ENCODE measurements around the gene AKT2. TPM values are rescaled to one million over a fixed set of nuclear protein-coding genes. Genes with fewer than 3 reads are reported as not detected.

The AKT2 gene
- polyA plus RNA-seq, 1 donor: 101 TPM

DNA sequence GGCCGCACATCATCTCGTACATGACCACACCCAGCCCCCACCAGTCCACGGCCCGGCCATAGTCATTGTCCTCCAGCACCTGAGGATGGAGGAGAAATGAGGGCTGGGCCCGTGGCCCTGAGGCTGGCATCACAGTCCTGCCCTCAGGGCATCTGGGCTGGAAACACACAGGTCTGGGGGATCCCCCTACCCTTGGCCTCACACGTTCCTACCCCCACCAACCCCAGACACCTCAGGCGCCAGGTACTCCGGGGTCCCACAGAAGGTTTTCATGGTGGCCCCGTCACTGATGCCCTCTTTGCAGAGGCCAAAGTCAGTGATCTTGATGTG, 49.2 kb downstream of the AKT2 start:
- Histone ChIP-seq H3K4me1 (ENCODE audit: control insufficient read depth, insufficient read depth, low read length) (peaks cover 15% of the 10 kb centered on the region), H3K36me3 (ENCODE audit: control insufficient read depth, insufficient read depth, low read length) (peaks cover 71% of the 10 kb centered on the region), H3K27ac (ENCODE audit: low read length) (no peak overlapping the region), H3K27me3 (ENCODE audit: control insufficient read depth, insufficient read depth, low read length) (no peaks in the 10 kb centered on the region), H3K4me3 (ENCODE audit: low read length) (no peak overlapping the region), H3K9me3 (ENCODE audit: control insufficient read depth, low read depth, low read length) (no peaks in the 10 kb centered on the region)
- WGBS (ENCODE audit: insufficient coverage, low lambda C conversion rate): no CpG with 5 or more reads among the region's 9 CpGs
- DNase-seq: no peak

DNA sequence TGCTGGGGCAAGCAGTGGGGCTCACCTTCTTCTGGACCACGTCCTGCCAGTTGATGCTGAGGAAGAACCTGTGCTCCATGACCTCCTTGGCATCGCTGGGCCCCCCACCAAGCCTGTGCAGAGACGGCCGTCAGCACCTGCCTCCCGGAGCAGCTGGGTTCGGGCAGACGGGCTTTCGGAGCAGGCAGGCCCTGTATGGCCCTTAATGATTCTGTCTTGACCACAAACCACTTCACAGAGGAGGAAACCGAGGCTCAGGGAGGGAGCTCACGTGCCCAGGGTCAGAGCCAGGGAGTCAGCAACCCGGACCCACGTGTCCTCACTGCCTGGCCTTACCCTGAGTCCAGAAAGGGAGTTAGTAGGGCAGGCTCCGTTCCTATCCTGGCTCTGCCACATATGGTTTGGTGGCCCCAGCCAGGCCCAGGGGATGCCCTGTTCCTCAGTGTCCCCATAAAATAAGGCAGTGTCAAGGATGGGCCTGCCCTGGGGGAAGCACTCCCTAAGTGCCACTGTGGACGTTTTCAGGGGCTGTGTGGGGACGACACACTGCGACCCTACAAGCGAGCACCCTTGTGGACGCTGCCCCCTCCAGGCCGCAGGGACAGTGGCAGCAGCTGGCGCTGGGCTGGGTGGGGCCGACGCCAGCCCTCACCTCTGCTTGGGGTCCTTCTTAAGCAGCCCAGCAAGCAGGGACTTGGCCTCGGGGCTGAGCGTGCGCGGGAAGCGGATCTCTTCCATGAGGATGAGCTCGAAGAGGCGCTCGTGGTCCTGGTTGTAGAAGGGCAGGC, 49.7 kb downstream of the AKT2 start:
- DNase-seq: no peak
- no CpG with 5 or more reads among the region's 30 CpGs for WGBS (ENCODE audit: insufficient coverage, low lambda C conversion rate)
- Histone ChIP-seq H3K9me3 (ENCODE audit: control insufficient read depth, low read depth, low read length) (no peaks in the 10 kb centered on the region), H3K36me3 (ENCODE audit: control insufficient read depth, insufficient read depth, low read length) (peaks cover 66% of the 10 kb centered on the region), H3K4me3 (ENCODE audit: low read length) (no peak overlapping the region), H3K4me1 (ENCODE audit: control insufficient read depth, insufficient read depth, low read length) (peaks cover 16% of the 10 kb centered on the region), H3K27ac (ENCODE audit: low read length) (no peak overlapping the region), H3K27me3 (ENCODE audit: control insufficient read depth, insufficient read depth, low read length) (no peaks in the 10 kb centered on the region)

DNA sequence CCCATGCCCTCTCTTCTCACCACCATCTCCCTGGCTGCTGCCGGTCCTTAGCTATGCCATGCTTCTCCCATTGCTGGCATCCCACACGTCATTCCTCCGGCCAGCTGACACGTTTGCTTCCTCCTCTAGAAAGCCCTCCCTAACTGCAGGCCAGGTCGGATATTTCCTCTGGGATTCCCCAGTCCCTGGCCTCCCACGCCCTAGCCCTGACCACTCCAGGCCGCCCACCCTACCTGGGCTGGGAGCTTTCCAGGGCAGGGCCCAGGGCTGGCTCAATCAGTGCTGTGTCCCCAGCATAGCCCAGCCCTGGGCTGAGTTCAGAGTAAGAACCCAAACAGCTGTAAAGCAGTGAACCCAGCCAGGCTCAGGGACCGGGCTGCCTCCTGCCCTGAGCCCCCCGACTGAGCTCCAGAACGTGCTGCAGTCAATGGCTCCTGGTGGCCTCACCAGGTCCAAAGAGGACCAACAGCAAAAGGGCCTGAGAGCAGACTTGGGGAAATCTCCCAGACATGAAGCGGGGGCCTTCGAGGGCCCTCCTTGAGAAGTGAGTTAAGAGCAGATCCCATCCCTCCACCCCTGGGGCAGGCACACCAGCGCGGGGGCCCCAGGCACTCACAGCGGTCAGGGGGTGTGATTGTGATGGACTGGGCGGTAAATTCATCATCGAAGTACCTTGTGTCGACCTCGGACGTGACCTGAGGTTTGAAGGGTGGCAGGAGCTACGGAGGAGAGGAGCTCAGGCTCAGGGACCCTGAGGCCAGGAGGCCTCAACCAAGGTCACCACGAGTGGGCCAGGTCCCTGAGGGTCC, 50.5 kb downstream of the AKT2 start:
- H3K4me1 ChIP-seq (ENCODE audit: control insufficient read depth, insufficient read depth, low read length): peaks cover 16% of the 10 kb centered on the region
- H3K27me3 ChIP-seq (ENCODE audit: control insufficient read depth, insufficient read depth, low read length): no peaks in the 10 kb centered on the region
- no peak for DNase-seq
- H3K27ac ChIP-seq (ENCODE audit: low read length): no peak overlapping the region
- WGBS (ENCODE audit: insufficient coverage, low lambda C conversion rate): no CpG with 5 or more reads among the region's 22 CpGs
- H3K9me3 ChIP-seq (ENCODE audit: control insufficient read depth, low read depth, low read length): no peaks in the 10 kb centered on the region
- peaks cover 58% of the 10 kb centered on the region for H3K36me3 ChIP-seq (ENCODE audit: control insufficient read depth, insufficient read depth, low read length)
- no peak overlapping the region for H3K4me3 ChIP-seq (ENCODE audit: low read length)

DNA sequence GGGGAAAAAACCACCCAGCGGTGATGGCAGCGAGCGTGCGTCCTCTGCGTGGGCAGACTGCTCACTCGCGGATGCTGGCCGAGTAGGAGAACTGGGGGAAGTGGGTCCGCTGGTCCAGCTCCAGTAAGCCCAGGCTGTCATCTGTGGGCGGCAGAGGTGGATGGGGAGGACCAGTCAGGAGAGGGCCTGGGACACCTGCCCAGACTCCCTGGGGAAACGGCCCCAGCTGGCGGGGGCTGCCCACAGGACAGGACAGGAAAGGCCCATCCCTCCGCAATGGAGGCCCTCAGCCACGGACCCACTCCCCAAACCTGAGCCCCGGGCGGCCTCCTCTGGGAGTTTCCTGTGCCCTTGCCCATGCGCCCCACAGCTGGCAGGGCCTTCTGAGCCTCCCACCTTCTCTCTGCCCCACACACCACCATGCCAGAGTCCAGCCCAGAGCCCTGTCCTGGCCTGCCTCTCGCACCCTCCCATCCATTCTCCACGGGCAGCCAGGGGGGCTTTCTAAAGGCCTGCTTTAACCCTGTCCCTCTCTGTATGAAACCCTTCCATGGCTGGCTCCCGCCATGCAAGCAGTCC, 51.2 kb downstream of the AKT2 start:
- DNase-seq: no peak
- Histone ChIP-seq H3K9me3 (ENCODE audit: control insufficient read depth, low read depth, low read length) (no peaks in the 10 kb centered on the region), H3K4me3 (ENCODE audit: low read length) (no peak overlapping the region), H3K27ac (ENCODE audit: low read length) (no peak overlapping the region), H3K36me3 (ENCODE audit: control insufficient read depth, insufficient read depth, low read length) (peaks cover 50% of the 10 kb centered on the region), H3K27me3 (ENCODE audit: control insufficient read depth, insufficient read depth, low read length) (no peaks in the 10 kb centered on the region), H3K4me1 (ENCODE audit: control insufficient read depth, insufficient read depth, low read length) (peaks cover 16% of the 10 kb centered on the region)
- WGBS (ENCODE audit: insufficient coverage, low lambda C conversion rate): no CpG with 5 or more reads among the region's 20 CpGs

DNA sequence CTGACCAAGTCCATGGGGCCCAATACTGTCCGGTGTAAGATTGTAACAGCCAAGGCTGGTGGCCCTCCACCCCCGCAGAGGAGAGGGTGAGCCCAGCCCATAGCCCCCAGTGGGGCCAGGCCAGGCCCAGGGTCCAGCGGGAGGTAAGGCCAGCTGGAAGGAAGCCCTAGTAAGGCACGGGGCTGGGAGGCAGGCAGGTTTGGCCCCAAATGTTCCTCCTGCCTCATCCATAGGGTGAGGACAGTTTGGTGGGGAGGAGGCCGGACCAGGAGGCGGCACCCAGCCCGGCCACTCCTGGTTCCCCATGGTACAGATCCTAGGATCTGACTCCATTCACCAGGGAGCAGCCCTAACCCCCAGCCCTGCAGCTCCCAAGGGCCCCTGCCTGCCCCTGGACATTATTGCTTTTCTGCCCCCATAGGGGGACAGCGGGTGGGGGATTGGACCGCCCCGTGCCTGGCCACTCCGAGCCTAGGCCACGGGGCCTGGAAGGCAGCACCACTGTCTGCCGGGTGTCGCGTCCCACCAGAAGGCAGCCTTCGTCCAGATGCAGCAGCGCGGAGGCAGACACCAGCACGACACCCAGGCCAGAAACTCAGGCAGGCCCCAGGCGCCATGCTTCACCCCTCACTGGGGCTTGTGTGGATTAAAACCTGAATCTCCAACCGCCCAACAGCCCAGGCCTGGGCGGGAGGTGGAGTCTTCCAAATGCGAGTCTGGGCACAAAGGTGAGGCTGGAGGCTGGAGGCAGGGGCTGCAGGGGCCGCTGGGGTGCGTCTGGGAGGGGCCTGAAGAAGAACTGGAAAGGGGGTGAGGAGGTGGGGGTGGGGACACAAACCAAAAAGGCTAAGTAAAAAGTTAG, 52.0 kb downstream of the AKT2 start:
- DNase-seq: no peak
- no CpG with 5 or more reads among the region's 25 CpGs for WGBS (ENCODE audit: insufficient coverage, low lambda C conversion rate)
- Histone ChIP-seq H3K4me3 (ENCODE audit: low read length) (no peak overlapping the region), H3K27me3 (ENCODE audit: control insufficient read depth, insufficient read depth, low read length) (no peaks in the 10 kb centered on the region), H3K36me3 (ENCODE audit: control insufficient read depth, insufficient read depth, low read length) (peaks cover 43% of the 10 kb centered on the region), H3K4me1 (ENCODE audit: control insufficient read depth, insufficient read depth, low read length) (peaks cover 16% of the 10 kb centered on the region), H3K9me3 (ENCODE audit: control insufficient read depth, low read depth, low read length) (no peaks in the 10 kb centered on the region), H3K27ac (ENCODE audit: low read length) (no peak overlapping the region)

DNA sequence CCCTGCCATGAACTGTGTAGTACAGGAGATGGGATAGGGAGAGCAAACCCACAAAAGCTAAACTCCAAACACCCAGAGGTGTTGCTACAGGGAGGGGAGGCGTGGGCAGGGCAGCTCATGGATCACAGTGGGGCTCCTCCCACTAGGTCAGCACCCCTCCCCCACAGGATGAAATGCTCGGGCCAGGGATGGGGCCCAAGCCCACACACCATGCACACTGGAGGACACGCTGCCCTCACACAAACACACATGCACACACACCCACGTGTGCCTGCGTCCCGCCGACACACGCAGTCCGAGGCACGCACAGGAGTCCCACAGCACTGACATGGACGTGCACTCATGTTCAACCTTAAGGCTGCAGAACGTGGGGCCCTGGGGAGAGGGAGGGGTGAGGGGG, 52.7 kb downstream of the AKT2 start:
- Histone ChIP-seq H3K4me3 (ENCODE audit: low read length) (no peak overlapping the region), H3K27ac (ENCODE audit: low read length) (no peak overlapping the region), H3K4me1 (ENCODE audit: control insufficient read depth, insufficient read depth, low read length) (peaks cover 16% of the 10 kb centered on the region), H3K36me3 (ENCODE audit: control insufficient read depth, insufficient read depth, low read length) (peaks cover 36% of the 10 kb centered on the region), H3K27me3 (ENCODE audit: control insufficient read depth, insufficient read depth, low read length) (no peaks in the 10 kb centered on the region), H3K9me3 (ENCODE audit: control insufficient read depth, low read depth, low read length) (no peaks in the 10 kb centered on the region)
- WGBS (ENCODE audit: insufficient coverage, low lambda C conversion rate): no CpG with 5 or more reads among the region's 12 CpGs
- DNase-seq: no peak

DNA sequence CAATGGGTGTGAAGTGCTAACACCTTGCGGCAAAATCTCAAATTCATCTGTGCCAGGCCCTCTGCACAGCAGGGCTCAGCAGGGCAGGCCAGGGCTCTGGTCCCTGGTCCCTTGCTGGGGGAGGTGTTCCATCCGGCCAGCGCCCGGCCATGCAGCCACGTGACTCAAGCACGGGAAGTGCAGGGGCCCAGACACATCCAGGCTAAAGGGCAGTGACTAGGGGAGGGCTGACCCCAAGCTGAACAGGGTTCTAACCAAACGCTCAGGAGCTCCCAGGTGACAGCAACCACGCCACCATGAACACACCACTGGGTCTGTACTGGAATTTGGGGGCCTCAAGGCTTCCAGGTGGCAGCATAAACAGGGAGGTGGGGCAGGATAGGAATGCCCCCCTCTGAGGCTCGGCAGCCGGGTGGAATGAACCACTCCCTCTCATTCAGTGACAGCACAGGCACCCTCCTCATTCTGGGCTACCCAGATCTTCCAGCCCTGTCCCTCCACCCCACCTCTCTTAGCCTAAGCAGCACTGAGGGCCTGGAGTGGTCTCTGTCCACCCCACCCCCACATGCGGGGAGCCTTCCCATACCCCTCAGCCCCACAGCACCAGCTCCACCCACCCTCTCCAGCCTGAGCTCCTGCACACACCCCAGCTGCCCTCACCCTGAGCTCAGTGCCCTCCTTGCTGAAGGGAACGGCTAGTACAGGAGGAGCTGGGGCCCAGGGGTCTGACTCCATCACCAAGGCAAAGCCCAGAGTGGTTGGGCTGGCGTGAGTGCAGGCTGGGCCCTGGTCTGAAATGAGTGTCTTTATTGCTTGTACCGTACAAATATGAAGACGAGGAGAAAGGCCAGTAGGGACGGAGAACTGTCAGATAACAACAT, 53.4 kb downstream of the AKT2 start:
- Histone ChIP-seq H3K4me1 (ENCODE audit: control insufficient read depth, insufficient read depth, low read length) (peaks cover 17% of the 10 kb centered on the region), H3K27ac (ENCODE audit: low read length) (peak overlapping the region; percentile 79), H3K4me3 (ENCODE audit: low read length) (peak overlapping the region; percentile 8), H3K36me3 (ENCODE audit: control insufficient read depth, insufficient read depth, low read length) (peaks cover 31% of the 10 kb centered on the region), H3K9me3 (ENCODE audit: control insufficient read depth, low read depth, low read length) (no peaks in the 10 kb centered on the region), H3K27me3 (ENCODE audit: control insufficient read depth, insufficient read depth, low read length) (peaks cover under 1% of the 10 kb centered on the region)
- peak; percentile 70 to 84 for DNase-seq
- no CpG with 5 or more reads among the region's 16 CpGs for WGBS (ENCODE audit: insufficient coverage, low lambda C conversion rate)

DNA sequence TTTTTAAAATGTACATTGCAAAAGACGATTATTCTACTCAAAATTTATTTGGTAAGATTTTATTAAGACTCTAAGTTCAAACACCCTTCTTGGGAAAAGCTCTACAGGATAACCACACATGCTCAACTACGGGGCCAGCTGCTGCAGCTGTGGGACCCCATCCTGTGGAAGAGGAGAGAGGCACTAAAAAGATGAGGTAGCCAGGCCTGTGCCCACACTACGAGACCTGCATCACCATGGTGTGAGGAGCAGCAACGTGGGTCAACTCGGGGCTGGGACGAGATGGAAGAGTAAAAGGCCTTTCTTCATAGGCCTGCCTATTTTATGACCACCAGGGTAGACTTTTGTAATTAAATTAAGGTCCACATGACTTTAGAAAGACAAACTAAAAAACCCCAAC, 54.1 kb downstream of the AKT2 start:
- no CpG with 5 or more reads among the region's 6 CpGs for WGBS (ENCODE audit: insufficient coverage, low lambda C conversion rate)
- H3K9me3 ChIP-seq (ENCODE audit: control insufficient read depth, low read depth, low read length): peaks cover 5% of the 10 kb centered on the region
- peaks cover 23% of the 10 kb centered on the region for H3K4me1 ChIP-seq (ENCODE audit: control insufficient read depth, insufficient read depth, low read length)
- H3K4me3 ChIP-seq (ENCODE audit: low read length): no peak overlapping the region
- H3K36me3 ChIP-seq (ENCODE audit: control insufficient read depth, insufficient read depth, low read length): peaks cover 25% of the 10 kb centered on the region
- H3K27ac ChIP-seq (ENCODE audit: low read length): no peak overlapping the region
- peaks cover 7% of the 10 kb centered on the region for H3K27me3 ChIP-seq (ENCODE audit: control insufficient read depth, insufficient read depth, low read length)
- DNase-seq: no peak

DNA sequence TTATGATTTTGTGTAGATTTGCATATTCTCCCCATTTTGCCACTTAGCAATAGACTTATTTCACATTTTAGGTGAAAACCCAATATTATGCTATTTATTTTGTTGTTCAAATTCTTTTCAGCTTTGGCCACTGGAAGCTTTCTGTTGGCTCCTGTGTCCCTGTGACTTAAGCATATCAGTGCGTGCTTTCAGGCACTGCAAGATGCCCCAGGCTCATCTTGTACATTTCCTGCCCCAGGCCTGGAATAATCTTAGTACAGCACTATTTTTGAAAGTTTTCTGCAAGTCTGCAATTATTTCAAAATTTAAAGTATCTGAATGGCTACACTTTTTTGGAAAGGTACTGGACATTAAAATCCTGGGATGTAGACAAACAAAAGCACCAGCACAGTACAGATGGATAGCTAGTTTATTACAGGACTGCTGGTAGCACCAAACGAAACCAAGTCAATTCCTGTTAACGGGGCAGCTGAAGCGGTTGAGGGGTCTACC, 55.2 kb downstream of the AKT2 start:
- H3K4me3 ChIP-seq (ENCODE audit: low read length): no peak overlapping the region
- DNase-seq: no peak
- peaks cover 14% of the 10 kb centered on the region for H3K36me3 ChIP-seq (ENCODE audit: control insufficient read depth, insufficient read depth, low read length)
- whole genome bisulfite sequencing (ENCODE audit: insufficient coverage, low lambda C conversion rate): 100% methylated on average over 1 of the region's 4 CpGs
- H3K4me1 ChIP-seq (ENCODE audit: control insufficient read depth, insufficient read depth, low read length): peaks cover 23% of the 10 kb centered on the region
- H3K27ac ChIP-seq (ENCODE audit: low read length): no peak overlapping the region
- H3K9me3 ChIP-seq (ENCODE audit: control insufficient read depth, low read depth, low read length): peaks cover 5% of the 10 kb centered on the region
- peaks cover 17% of the 10 kb centered on the region for H3K27me3 ChIP-seq (ENCODE audit: control insufficient read depth, insufficient read depth, low read length)
